Measurements from ENCODE around the gene APOA4.

- TF ChIP-seq CTCF (IDR thresholded peaks at IDR 0.05) = no peak
- TF ChIP-seq EP300 (IDR thresholded peaks at IDR 0.05; ENCODE audit: low read depth) = no peak
Measured at GRCh38 chr11:116777056-116777455, 46.0 kb downstream of the APOA4 start.
